ENCODE results near the gene LMNTD1. TPM values are rescaled to one million over a fixed set of nuclear protein-coding genes. Genes with fewer than 3 reads are reported as not detected.

The LMNTD1 gene
- total RNA-seq, 2 donors from 2014 or later, result 36.9 to 54.7 TPM

- DNase-seq, result no peak
- Mint-ChIP-seq H3K36me3 (ENCODE audit: low read depth) (peaks cover 29% of the 10 kb centered on the region), H3K27me3 (ENCODE audit: insufficient read depth) (no peaks in the 10 kb centered on the region), H3K4me1 (peaks cover 4% of the 10 kb centered on the region), H3K4me3 (no peak overlapping the region), H3K27ac (no peak overlapping the region), H3K9me3 (peaks cover 24% of the 10 kb centered on the region)
- H3K4me3 ChIP-seq (ENCODE audit: low read length), result no peak overlapping the region
- 89 to 95% methylated on average over 3 to 4 of the region's 4 CpGs for WGBS, 2 experiments (ENCODE audit: insufficient coverage in 1 of 2, insufficient read length in 1 of 2)
- peak; percentile 35 for TF ChIP-seq CTCF (conservative IDR thresholded peaks at IDR 0.05)
- no peaks in the 10 kb centered on the region for H3K27me3 ChIP-seq (ENCODE audit: control insufficient read depth, insufficient read depth, low read length, poor library complexity, severe bottlenecking)
- peaks cover 36% of the 10 kb centered on the region for H3K9me3 ChIP-seq (ENCODE audit: control insufficient read depth, low read length)
- no peak overlapping the region for H3K27ac ChIP-seq (ENCODE audit: low read depth, low read length)
- H3K36me3 ChIP-seq (ENCODE audit: control insufficient read depth, insufficient read depth, low read length), result peaks cover 31% of the 10 kb centered on the region
- peaks cover 4% of the 10 kb centered on the region for H3K4me1 ChIP-seq (ENCODE audit: control insufficient read depth, insufficient read depth, low read length)
- no peak overlapping the region for H3K9ac ChIP-seq (ENCODE audit: extremely low read depth, low read length, poor library complexity, severe bottlenecking)
Observed at GRCh38 chr12:25573346-25573745, 20.3 kb upstream of the LMNTD1 start.

- WGBS, 2 experiments (ENCODE audit: insufficient coverage in 1 of 2, insufficient read length in 1 of 2), result 100% methylated on average over 1 of the region's 1 CpG; no CpG with 5 or more reads in 1 of the 2 experiments
- peaks cover 4% of the 10 kb centered on the region for H3K4me1 ChIP-seq (ENCODE audit: control insufficient read depth, insufficient read depth, low read length)
- DNase-seq, result no peak
- Mint-ChIP-seq H3K4me1 (no peaks in the 10 kb centered on the region), H3K9me3 (peaks cover 33% of the 10 kb centered on the region), H3K4me3 (no peak overlapping the region), H3K27ac (no peak overlapping the region), H3K36me3 (ENCODE audit: low read depth) (peaks cover 42% of the 10 kb centered on the region), H3K27me3 (ENCODE audit: insufficient read depth) (no peaks in the 10 kb centered on the region)
- H3K36me3 ChIP-seq (ENCODE audit: control insufficient read depth, insufficient read depth, low read length), result peaks cover 52% of the 10 kb centered on the region
- no peak overlapping the region for H3K9ac ChIP-seq (ENCODE audit: extremely low read depth, low read length, poor library complexity, severe bottlenecking)
- H3K4me3 ChIP-seq (ENCODE audit: low read length), result no peak overlapping the region
- H3K9me3 ChIP-seq (ENCODE audit: control insufficient read depth, low read length), result peaks cover 53% of the 10 kb centered on the region
- TF ChIP-seq CTCF (conservative IDR thresholded peaks at IDR 0.05), result no peak
- no peaks in the 10 kb centered on the region for H3K27me3 ChIP-seq (ENCODE audit: control insufficient read depth, insufficient read depth, low read length, poor library complexity, severe bottlenecking)
- no peak overlapping the region for H3K27ac ChIP-seq (ENCODE audit: low read depth, low read length)
Observed at GRCh38 chr12:25570418-25570817, 17.3 kb upstream of the LMNTD1 start.

DNA sequence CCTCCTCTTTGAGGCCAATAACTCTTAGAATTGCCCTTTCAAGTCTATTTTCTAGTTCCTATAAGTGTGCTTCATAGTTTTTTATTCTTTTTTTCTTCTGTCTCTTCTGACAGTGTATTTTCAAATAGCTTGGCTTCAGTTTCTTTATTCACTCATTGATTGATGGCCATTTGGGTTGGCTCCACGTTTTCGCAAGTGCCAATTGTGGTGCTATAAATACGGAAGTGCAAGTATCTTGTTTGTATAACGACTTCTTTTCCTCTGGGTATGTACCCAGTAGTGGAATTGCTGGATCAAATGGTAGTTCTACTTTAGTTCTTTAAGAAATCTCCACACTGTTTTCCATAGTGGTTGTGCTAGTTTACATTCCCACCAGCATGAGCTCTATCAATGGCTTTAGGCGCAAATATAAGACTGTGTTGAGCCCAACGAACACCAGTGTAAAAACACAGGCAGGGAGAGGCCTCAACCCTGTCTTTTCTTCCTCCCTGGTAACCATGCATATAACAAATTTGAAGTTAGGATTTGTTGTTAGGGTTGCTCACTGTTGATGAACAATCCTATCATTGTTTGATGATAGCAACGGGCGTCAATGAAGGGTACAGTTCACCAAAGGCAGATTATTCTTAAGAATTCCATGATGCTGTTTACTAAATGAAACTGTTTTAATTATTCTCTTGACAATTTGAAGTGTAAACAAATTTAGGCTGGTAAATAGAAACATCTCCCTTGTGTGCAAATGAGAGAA lies 13.3 kb upstream of the LMNTD1 start:
- peaks cover 72% of the 10 kb centered on the region for H3K9me3 Mint-ChIP-seq
- Histone ChIP-seq H3K36me3 (ENCODE audit: control insufficient read depth, insufficient read depth, low read length) (peaks cover 50% of the 10 kb centered on the region), H3K27ac (ENCODE audit: low read depth, low read length) (no peak overlapping the region), H3K27me3 (ENCODE audit: control insufficient read depth, insufficient read depth, low read length, poor library complexity, severe bottlenecking) (no peaks in the 10 kb centered on the region), H3K4me1 (ENCODE audit: control insufficient read depth, insufficient read depth, low read length) (no peaks in the 10 kb centered on the region), H3K9ac (ENCODE audit: extremely low read depth, low read length, poor library complexity, severe bottlenecking) (no peak overlapping the region), H3K9me3 (ENCODE audit: control insufficient read depth, low read length) (peaks cover 77% of the 10 kb centered on the region), H3K4me3 (ENCODE audit: low read length) (peak overlapping the region; percentile 15)
- no peak for TF ChIP-seq CTCF (conservative IDR thresholded peaks at IDR 0.05)
- no peak overlapping the region for H3K4me3 Mint-ChIP-seq
- peaks cover under 1% of the 10 kb centered on the region for H3K27me3 Mint-ChIP-seq (ENCODE audit: insufficient read depth)
- no peak overlapping the region for H3K27ac Mint-ChIP-seq
- WGBS, 2 experiments (ENCODE audit: insufficient coverage in 1 of 2, insufficient read length in 1 of 2), result 92 to 95% methylated on average over 6 to 8 of the region's 8 CpGs
- no peaks in the 10 kb centered on the region for H3K4me1 Mint-ChIP-seq
- DNase-seq, result no peak
- H3K36me3 Mint-ChIP-seq (ENCODE audit: low read depth), result peaks cover 71% of the 10 kb centered on the region
